Type B pancreatic cell (in vitro differentiated cells): ENCODE data around the gene DRC3. TPM values are rescaled to one million over a fixed set of nuclear protein-coding genes. Genes with fewer than 3 reads are reported as not detected.

ENCODE experiments used
- DNase-seq: peaks from one replicate; pipeline ENCODE4 v3.0.0; 2021; ENCODE audit warnings: mixed read lengths; ENCODE audit not compliant: unreplicated experiment; ENCODE audit errors: extremely low spot score
- H3K27ac Mint-ChIP-seq: 2 replicates; pipeline ENCODE4 v1.8.0; 2021; ENCODE audit warnings: mild to moderate bottlenecking, mixed read lengths
- H3K27me3 Mint-ChIP-seq: 2 replicates; pipeline ENCODE4 v1.8.0; 2021; ENCODE audit warnings: mixed read lengths
- H3K36me3 Mint-ChIP-seq: 2 replicates; pipeline ENCODE4 v1.8.0; 2021; ENCODE audit warnings: mixed read lengths
- H3K4me1 Mint-ChIP-seq: one replicate; pipeline ENCODE4 v1.8.0; 2021; ENCODE audit warnings: mixed read lengths; ENCODE audit not compliant: unreplicated experiment
- H3K4me3 Mint-ChIP-seq: 2 replicates; pipeline ENCODE4 v1.8.0; 2021; ENCODE audit warnings: mild to moderate bottlenecking, mixed read lengths
- H3K9me3 Mint-ChIP-seq: 2 replicates; pipeline ENCODE4 v1.8.0; 2021; ENCODE audit warnings: mixed read lengths
- CTCF ChIP-seq: fragments of 200-600 bp; sonication (generic); conservative IDR thresholded peaks from 2 replicates; pipeline ENCODE4 v1.5.0; 2021; ENCODE audit warnings: antibody characterized with exemption, mild to moderate bottlenecking
- total RNA-seq: library from RNA; stranded (reverse); gene quantifications from 2 replicates; pipeline ENCODE4 v1.2.1, GENCODE V29; 2021; ENCODE audit warnings: low replicate concordance

Gene DRC3
- total RNA-seq, 1 donor from 2014 or later, result 8.9 TPM

GRCh38 chr17:17999364-18000029 is 26.8 kb downstream of the DRC3 start:
- no peaks in the 10 kb centered on the region for H3K27me3 Mint-ChIP-seq
- H3K4me3 Mint-ChIP-seq, result no peak overlapping the region
- no peak for DNase-seq
- no peaks in the 10 kb centered on the region for H3K36me3 Mint-ChIP-seq
- no peak for TF ChIP-seq CTCF
- no peaks in the 10 kb centered on the region for H3K9me3 Mint-ChIP-seq
- H3K27ac Mint-ChIP-seq, result no peak overlapping the region
- H3K4me1 Mint-ChIP-seq, result peaks cover 15% of the 10 kb centered on the region

GRCh38 chr17:18000030-18000408 is 27.4 kb downstream of the DRC3 start:
- peaks cover 15% of the 10 kb centered on the region for H3K4me1 Mint-ChIP-seq
- H3K27ac Mint-ChIP-seq, result no peak overlapping the region
- no peaks in the 10 kb centered on the region for H3K9me3 Mint-ChIP-seq
- TF ChIP-seq CTCF, result no peak
- no peaks in the 10 kb centered on the region for H3K27me3 Mint-ChIP-seq
- no peak overlapping the region for H3K4me3 Mint-ChIP-seq
- H3K36me3 Mint-ChIP-seq, result no peaks in the 10 kb centered on the region
- DNase-seq, result no peak

GRCh38 chr17:18002171-18002570 is 29.5 kb downstream of the DRC3 start:
- Mint-ChIP-seq H3K9me3 (no peaks in the 10 kb centered on the region), H3K4me3 (no peak overlapping the region), H3K27me3 (no peaks in the 10 kb centered on the region), H3K36me3 (peaks cover 5% of the 10 kb centered on the region), H3K27ac (no peak overlapping the region), H3K4me1 (peaks cover 15% of the 10 kb centered on the region)
- no peak for TF ChIP-seq CTCF
- no peak for DNase-seq

- no peak for TF ChIP-seq CTCF
- no peak for DNase-seq
- Mint-ChIP-seq H3K36me3 (peaks cover 5% of the 10 kb centered on the region), H3K27me3 (no peaks in the 10 kb centered on the region), H3K4me1 (peaks cover 13% of the 10 kb centered on the region), H3K9me3 (no peaks in the 10 kb centered on the region), H3K27ac (no peak overlapping the region), H3K4me3 (no peak overlapping the region)
These were observed 31.7 kb downstream of the DRC3 start for GRCh38 chr17:18004345-18004744.

- no peaks in the 10 kb centered on the region for H3K9me3 Mint-ChIP-seq
- TF ChIP-seq CTCF, result peak; percentile 57
- no peak overlapping the region for H3K4me3 Mint-ChIP-seq
- peaks cover 5% of the 10 kb centered on the region for H3K36me3 Mint-ChIP-seq
- no peak for DNase-seq
- H3K27ac Mint-ChIP-seq, result peak overlapping the region; percentile 29
- peaks cover 8% of the 10 kb centered on the region for H3K4me1 Mint-ChIP-seq
- no peaks in the 10 kb centered on the region for H3K27me3 Mint-ChIP-seq
These were observed 32.2 kb downstream of the DRC3 start for GRCh38 chr17:18004884-18005305.
